ENCODE results near the gene GP2.

GRCh38 chr16:20260215-20261009 lies 66.9 kb downstream of the GP2 start:
- TF ChIP-seq CTCF (IDR thresholded peaks at IDR 0.05), result no peak
- TF ChIP-seq EP300 (IDR thresholded peaks at IDR 0.05), result no peak
- TF ChIP-seq POLR2A (IDR thresholded peaks at IDR 0.05), result no peak

Data from tibial nerve (tissue), 4 donors.